RWPE2 (cell line): Measurements from ENCODE around the gene DIPK2A.
A peak's percentile ranks its signal among the peaks of the same experiment; 100 is the strongest.

Experiments used
- ATAC-seq: fragments of 200-7000 bp; cut with Tn5 transposase; 3 replicates; pipeline ENCODE4 v1.9.1; 2021; ENCODE audit warnings: low read depth
- DNase-seq: peaks from one replicate; pipeline ENCODE4 v3.0.0-alpha.2; 2020; ENCODE audit warnings: low spot score
- H3K27ac ChIP-seq: fragments of 450-650 bp; 2 replicates; pipeline ENCODE4 v1.5.1; 2017; ENCODE audit warnings: mild to moderate bottlenecking; ENCODE audit not compliant: poor library complexity, severe bottlenecking
- H3K27me3 ChIP-seq: fragments of 250-450 bp; sonication (Bioruptor Pico); 2 replicates; pipeline ENCODE4 v1.5.1; 2021; ENCODE audit warnings: mild to moderate bottlenecking, moderate library complexity; ENCODE audit not compliant: insufficient read depth, poor library complexity, severe bottlenecking
- H3K36me3 ChIP-seq: fragments of 250-450 bp; sonication (Bioruptor Pico); 2 replicates; pipeline ENCODE4 v1.5.1; 2020; ENCODE audit warnings: low read depth, mild to moderate bottlenecking, moderate library complexity
- H3K4me1 ChIP-seq: fragments of 250-450 bp; sonication (Bioruptor Pico); 2 replicates; pipeline ENCODE4 v1.5.1; 2021; ENCODE audit warnings: mild to moderate bottlenecking, moderate library complexity; ENCODE audit not compliant: insufficient read depth, poor library complexity, severe bottlenecking
- H3K4me3 ChIP-seq: fragments of 250-450 bp; sonication (Bioruptor Pico); 2 replicates; pipeline ENCODE4 v1.5.1; 2021; ENCODE audit warnings: mild to moderate bottlenecking, moderate library complexity; ENCODE audit not compliant: severe bottlenecking
- H3K9me3 ChIP-seq: fragments of 250-450 bp; sonication (Bioruptor Pico); 2 replicates; pipeline ENCODE4 v1.5.1; 2021; ENCODE audit warnings: mild to moderate bottlenecking, moderate library complexity; ENCODE audit not compliant: severe bottlenecking
- CTCF ChIP-seq: fragments of 450-650 bp; IDR thresholded peaks from one replicate; pipeline ENCODE4 v1.5.1; 2017; ENCODE audit warnings: mild to moderate bottlenecking, moderate library complexity; ENCODE audit not compliant: poor library complexity, severe bottlenecking

Gene DIPK2A

GRCh38 chr3:144015133-144015532 lies 43.5 kb downstream of the DIPK2A start:
- H3K27ac ChIP-seq, result no peak overlapping the region

GRCh38 chr3:144018776-144019175 lies 47.2 kb downstream of the DIPK2A start:
- Histone ChIP-seq H3K27me3 (no peaks in the 10 kb centered on the region), H3K36me3 (no peaks in the 10 kb centered on the region), H3K27ac (no peak overlapping the region), H3K4me1 (no peaks in the 10 kb centered on the region), H3K4me3 (no peak overlapping the region), H3K9me3 (no peaks in the 10 kb centered on the region)
- no peak for TF ChIP-seq CTCF
- ATAC-seq (peak; percentile 48; the same call in 2 of the 3 replicates), DNase-seq (no peak)

More at GRCh38 chr3:144015133-144015532, 43.5 kb downstream of the DIPK2A start:
- ATAC-seq, result no peak
- no peaks in the 10 kb centered on the region for H3K4me1 ChIP-seq
- no peak overlapping the region for H3K4me3 ChIP-seq
- H3K9me3 ChIP-seq, result no peaks in the 10 kb centered on the region
- DNase-seq, result no peak
- TF ChIP-seq CTCF, result no peak
- H3K27me3 ChIP-seq, result peaks cover 3% of the 10 kb centered on the region
- no peaks in the 10 kb centered on the region for H3K36me3 ChIP-seq
